GM19463 (cell line): ENCODE results near the gene PCK2.

Experiments used
- ATAC-seq: cut with Tn5 transposase; IDR thresholded peaks from one replicate; pipeline ENCODE4 v1.9.1; 2021; ENCODE audit warnings: mild to moderate bottlenecking, moderate library complexity; ENCODE audit not compliant: unreplicated experiment

The PCK2 gene

DNA sequence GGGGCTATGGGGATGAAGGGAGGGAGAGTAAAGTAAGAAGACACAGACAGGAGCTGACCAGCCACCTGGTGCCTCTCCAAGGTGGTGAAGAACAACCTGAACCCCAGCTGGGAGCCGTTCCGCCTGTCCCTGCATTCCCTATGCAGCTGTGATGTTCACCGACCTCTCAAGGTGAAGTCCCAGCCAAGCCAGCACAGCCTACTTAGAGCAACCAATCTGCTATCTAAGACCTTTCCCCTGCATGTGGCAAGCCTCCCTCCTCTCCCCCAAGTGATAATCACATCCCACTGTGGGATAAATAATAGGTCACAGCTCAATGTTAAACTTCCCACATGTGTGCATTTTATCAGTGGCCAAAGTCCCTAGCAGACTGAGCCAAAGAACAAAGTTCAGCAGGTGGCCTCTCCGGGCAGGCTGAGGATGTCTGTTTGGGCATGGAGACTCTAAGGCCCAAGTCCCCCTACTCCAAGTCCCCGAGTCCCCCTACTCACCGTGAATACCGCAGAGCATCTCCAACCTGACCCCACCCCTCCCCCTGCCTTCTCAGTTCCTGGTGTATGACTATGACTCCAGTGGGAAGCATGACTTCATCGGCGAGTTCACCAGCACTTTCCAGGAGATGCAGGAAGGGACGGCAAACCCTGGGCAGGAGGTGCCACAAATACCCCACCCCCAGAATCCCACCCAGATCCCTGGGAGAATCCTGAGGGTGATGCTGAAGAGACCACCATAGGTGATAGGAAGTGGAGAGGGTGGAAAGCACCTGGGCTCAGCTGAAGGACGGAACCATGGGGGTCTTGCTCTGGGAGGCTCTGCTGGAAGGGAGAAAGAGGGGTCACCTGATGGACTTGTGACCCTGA, 19.3 kb upstream of the PCK2 start:
- ATAC-seq, result no peak

DNA sequence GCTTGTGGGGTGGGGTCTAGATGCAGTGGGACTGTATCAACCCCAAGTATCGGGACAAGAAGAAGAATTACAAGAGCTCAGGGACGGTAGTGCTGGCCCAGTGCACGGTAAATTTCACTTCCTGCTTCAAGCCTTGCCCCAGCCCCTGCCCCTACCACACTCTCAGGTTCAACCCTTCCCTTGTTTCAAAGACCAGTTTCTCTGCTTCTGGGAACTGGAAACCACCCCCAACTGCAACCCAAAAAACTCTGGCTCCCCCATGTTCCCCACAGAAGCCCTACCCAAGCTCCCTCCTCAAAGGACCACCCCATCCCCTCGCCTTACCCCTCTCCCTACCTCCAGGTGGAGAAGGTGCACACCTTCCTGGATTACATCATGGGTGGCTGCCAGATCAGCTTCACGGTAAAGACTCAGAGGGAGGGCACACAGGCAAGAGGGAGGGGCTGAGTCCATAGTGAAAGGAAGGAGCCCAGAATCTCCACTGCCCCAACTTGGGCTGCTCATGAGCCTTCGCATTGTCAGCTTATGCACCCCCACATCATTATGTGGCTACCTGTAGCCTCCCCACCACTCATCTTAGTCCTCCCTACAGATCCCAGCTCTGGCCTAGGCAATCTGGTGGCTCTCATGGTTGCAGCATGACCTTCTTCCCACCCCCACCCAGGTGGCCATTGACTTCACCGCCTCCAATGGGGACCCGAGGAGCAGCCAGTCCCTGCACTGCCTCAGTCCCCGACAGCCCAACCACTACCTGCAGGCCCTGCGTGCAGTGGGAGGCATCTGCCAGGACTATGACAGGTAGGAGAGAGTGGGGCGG, 18.4 kb upstream of the PCK2 start:
- ATAC-seq, result peak; percentile 66

DNA sequence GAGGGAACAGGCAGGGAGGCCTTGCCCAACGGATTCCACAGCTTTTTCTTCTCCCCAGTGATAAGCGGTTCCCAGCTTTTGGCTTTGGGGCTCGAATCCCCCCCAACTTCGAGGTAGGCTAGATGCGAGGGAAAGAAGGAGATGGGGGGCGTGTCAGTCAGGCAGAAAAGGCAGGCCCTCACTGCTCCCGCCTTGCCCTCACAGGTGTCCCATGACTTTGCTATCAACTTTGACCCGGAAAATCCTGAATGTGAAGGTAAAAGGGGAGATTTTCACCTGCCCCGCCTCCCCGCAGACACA, 17.9 kb upstream of the PCK2 start:
- no peak for ATAC-seq

DNA sequence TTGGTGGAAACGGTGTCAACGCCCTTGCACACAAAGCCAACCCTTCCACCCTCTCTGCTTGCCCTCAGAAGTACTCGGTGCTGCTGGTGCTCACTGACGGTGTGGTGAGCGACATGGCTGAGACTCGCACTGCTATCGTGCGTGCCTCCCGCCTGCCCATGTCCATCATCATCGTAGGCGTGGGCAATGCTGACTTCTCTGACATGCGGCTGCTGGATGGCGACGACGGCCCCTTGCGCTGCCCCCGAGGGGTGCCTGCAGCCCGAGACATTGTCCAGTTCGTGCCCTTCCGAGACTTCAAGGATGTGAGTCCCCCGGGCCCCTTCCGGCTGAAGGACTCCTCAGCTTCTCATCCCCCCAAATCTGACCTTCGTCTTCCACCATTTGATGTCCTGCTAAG, 17.0 kb upstream of the PCK2 start:
- no peak for ATAC-seq

DNA sequence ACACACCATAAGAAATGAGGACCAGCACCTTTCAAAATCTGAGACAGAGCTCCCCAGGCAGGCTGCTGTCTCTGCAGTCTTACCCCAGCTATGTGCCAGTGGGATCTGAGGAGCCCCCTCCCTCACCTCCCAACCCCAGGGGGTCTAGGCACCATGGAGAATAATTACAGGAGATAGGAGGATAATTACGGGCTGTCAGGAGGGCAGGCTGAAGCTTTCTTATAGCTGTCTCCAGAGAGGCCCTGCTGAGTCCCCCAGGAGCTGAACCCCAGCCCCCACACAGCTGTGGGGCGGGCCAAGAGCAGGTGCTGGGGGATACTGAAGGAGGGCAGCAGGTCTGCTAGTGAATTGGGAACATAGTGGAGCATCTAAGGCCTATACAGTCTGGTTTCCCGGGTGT, 16.0 kb upstream of the PCK2 start:
- ATAC-seq, result no peak

DNA sequence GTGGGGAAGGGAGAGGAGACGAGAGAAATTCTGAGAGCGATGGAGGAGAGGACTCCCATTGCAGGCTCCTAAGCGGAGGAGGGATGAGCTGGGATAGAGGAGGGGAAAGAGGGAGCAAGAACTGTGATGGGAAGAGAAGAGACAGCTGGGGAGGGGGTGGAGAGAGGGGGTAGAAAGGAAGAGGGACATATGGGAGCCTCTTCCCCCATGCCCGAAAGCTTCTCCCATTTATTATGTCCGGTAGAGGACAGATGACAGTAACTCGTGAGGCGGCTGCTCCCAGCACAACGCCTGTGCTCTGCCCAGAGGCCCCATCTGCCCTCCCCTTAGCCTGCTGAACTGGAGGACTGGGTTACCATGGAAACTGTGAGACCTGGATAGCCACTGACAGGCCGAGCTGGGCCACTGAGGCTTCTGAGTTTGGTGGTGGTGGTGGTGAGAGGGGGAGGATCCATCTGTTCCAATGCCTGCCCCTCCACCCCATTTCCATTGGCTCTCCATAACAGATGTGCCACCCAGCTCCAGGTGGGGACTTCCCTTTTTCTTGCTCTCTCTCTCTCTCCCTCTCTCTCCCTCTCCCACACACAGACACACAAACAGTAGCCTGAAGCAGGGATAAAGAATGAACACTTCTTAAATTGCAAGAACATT, 14.5 kb upstream of the PCK2 start:
- no peak for ATAC-seq

DNA sequence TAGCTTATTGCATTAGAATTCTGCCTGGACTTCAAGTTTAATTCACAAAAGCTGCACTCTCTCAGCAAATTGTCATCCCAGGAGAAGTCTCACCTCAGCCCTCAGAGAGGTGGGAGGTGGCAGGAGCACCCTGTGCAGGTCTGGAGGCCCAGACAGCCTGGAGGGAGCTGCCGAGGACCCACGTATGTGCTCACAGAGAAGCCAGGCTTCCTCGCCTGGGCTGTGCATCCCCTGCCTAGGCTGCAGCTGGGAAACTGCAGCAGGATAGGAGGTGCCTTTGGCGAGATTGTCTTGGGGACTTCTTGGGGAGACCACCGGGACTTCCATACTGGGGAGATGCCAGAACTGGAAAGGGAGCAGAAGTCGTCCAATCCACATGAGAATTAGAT, 14.0 kb upstream of the PCK2 start:
- no peak for ATAC-seq

DNA sequence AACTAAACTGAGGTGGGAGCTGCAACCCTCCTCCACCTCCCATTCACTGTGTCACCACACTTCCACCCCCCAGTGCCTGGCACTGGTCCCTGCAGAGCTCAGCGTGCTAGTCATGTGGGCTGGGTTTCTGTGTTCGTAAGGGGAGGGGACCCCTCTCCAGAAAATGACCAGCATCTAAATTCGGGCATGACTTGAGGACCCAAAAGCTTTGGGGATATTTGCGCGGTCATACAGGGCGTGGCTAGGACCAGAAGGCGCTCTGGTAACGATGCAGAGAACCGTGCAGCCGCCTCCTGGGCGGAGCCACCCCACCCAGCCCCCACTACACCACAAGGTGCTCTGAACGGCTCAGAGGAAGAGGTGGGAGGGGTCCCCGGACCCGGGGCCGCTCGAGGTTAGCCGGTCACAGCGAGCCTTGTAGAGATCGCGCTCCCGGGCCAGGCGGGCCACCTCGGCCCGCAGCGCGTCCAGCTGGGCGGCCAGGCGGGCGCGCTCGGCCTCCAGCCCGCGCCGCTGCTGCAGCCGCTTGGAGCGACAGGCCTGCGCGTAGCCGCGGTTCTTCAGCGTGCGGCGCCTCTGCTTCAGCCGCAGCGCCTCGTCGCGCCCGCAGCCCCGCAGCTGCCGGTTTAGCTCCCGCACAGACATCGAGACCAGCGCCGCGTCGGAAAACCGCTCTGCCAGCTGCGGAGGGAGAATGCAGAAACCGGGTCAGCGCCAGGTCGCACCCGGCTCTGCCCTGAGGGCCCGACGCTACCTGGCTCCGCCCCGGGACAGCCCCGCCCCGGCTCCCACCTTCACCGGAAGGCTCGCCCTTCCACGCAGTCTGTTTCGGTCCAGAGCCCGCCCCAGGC, 13.0 kb upstream of the PCK2 start:
- peak; percentile 91 for ATAC-seq

DNA sequence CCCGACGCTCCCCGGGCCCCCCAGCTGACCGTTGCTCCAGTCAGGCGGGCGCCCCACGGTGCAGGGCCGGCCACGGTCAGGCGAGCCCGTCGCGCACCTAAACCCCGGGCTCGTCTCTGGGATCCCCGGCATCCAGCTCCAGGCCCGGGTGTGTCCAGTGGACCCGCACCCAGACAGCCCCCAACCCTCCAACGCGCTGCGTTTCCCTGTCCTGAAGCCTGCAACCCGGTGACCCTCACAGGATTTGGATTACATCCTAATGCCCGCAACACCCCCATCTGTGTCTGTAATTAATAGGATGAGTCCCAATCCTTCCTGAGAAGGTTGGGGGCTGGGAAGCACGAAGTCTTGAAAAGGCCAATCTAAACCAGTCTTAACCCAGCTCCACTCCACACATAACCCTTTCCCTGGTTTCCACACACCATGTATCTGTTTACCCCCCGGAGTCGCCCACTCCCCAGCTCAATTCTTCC, 12.3 kb upstream of the PCK2 start:
- ATAC-seq, result no peak

DNA sequence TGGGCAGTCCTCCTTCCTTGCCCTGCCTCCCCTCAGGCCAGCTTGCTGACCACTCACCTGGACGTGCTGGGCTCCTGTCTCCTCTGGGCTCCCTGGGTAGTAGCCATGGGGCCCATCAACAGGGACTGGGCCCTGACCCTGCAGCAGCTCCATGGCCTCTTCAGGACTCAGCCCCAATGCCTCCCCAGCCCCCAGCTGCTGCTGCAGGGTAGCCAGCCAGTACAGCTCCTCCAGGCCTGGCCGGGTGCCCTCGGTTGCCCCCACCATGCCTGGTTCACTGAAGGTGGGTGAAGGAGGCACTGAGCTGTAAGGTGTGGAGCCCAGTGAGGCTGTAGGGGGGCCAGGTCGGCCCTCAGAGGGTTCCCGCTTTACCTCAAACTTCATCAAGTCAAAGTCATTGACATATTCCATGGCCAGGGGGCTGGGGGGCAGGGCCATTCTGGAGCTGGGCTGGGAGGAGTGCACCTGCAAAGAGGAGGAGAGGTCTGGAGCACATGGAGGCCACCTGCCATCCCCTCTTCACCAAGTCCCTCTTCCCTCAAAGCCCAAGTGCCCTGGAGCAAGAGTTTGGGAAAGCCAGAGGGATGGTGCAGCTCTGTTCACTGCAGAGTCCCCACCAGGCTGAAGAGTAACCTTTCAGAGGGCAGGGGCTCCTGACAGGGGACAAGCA, 11.6 kb upstream of the PCK2 start:
- no peak for ATAC-seq

DNA sequence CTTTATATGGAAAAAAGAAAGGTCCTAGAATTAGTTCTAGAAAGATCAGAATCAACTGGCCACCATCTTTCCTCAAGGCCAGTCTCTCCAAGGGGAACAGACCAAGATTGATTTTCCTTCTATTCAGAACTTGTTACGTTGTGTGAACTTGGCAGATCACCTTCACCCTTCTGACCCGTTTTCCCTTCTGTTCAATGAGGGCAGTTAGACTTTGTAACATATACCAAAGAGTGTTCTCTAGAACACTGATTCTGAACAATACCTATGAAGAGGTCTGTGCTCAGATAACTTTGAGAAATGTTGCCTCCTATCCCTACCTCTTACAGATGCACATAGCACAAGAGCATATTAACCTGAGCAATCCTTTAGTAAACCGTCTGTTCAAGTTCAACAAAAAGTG, 10.6 kb upstream of the PCK2 start:
- no peak for ATAC-seq

DNA sequence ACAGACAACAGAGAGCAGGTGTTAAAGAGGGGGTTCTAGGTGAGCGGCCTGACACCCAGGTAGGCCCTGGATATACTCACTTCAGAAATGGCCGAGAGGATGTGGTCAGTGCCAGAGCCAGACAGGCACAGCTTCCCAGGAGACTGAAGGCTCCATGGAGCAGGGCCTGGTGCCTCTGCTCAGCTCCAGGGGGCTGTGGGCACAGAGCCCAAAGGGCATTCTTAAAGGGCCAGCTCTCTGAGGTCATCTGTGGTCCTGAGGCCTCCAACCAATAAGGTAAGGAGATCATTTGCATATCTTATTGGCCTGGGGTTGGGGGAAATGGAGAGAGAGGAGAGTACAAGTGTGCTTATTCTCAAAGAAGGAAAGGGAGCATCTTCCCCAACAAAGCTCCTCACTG, 9.7 kb upstream of the PCK2 start:
- no peak for ATAC-seq

DNA sequence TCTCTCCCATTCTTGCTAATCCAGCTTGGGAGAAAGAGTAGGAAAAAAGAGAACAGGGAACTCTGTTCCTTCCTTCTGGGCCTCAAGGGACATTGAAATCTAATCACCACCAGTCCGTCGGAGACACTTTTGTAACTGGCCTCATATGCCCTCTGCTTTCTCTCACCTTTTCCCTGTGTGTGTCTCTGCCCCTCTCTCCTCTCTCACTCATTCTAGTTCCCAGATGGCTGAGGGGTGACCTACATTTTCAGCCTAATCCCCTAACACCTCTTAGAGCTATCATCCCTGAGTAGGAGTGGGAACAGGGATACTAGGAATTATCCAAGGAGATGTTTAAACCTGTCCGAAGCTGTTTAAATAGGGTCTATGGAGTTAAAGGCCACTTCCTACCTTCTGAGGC, 8.9 kb upstream of the PCK2 start:
- ATAC-seq, result no peak

DNA sequence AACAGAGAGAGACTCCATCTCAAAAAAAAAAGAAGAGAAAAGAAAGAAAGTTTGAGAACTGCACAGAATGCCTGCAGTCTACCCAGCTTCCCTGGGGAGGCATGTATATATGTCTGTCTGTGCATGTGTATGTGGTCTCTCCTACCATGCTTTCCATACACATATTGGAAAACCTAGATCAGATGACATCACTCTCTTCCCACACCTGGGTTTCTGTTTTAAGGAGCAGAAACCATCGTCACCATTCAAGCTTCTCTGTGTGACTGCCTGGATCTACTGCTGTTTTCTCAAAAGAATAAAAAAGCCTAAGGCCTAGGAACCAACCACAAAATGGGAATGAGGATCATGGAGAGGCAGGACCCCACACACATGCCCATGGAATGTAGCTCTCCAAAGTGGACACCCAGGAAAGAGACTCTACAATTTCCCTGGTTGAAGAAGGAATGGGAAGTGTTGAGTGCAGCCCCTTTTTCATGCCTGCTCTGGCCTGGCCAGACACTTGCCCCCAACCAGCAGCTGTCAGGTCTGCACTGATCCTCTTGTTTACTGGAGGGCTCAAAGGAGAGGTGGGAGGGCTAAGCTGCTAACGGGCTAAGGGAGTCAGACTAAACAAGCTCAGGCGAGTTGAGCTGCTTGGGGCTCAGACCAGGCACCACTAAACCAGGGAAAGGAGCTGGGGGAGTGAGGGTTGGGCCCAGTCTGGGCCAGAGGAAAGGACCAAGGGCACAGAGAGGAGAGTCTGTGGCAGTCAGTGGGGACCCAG, 7.7 kb upstream of the PCK2 start:
- no peak for ATAC-seq

DNA sequence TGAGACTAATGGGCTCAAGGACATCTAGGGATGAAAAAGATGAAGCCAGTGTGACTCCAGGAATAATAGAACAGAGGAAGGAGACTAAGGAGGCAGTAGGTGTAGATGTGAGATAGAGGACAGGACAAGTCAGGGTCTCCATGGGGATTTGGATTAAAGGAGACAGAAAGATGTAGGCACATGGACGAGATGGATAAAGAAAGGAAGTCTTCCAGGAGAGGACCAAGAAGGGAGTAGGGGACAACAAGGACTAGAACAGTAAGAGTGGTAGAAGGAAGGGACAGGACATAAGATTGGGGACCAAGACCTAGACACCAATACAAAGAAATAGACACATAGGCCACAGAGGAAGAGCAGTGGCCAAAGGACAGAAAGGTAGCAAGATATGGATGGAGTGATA, 7.1 kb upstream of the PCK2 start:
- no peak for ATAC-seq

DNA sequence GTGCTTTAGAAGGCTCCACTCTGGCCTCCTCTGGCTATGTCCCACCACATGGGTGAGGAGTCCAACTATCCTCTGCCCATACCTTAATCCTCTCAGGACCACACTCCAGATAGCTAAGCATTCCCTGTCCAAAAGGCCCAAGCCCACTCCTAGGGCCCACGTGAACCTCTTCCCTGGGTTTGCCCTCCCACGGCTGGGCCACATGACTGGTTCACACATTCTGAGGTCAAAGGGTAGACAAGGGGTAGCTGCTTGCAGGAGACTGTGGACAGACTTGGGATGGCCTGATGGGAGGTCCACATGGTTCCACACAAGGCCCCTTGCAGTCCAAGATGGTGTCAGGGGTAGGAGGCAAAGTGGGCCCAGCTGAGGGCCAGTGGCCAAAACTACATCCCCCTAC, 6.0 kb upstream of the PCK2 start:
- ATAC-seq, result no peak

DNA sequence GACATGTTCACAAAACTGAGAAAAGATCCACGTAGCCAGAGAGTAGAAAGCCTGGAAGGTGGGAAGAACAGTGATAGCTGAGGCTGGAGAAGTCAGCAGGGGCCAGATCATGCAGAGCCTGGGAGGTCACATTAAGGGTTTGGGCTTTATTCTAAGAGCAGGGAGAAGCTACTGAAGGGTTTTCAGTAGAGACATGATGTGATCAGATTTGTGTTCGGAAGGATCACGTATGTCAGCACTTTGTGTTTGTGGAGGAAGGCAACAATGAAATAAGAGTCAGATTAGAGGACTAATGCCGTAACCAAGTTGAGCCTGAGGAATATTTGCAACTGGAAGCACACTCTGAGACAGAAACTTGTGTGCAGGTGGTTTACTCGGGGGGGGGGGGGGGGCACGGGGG, 4.2 kb upstream of the PCK2 start:
- no peak for ATAC-seq

DNA sequence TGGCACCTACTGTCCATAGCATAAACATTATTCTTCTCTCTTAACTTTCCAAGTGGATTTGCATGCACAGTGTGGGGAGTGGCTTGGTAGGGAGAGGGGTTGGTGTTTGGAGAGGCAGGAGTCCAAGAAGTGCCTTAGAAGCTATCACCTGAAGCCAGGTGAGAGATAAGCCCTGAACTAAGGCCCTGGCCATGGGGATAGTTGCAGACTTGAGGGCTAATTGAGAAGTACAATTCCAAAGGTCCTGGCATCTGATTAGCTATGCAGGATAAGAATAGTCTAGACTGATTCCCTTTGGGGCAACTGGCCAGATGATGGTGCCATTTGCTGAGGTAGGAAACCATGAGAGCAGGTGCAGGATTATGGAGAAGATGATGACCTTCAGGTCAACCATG, 2.0 kb upstream of the PCK2 start:
- ATAC-seq, result no peak

DNA sequence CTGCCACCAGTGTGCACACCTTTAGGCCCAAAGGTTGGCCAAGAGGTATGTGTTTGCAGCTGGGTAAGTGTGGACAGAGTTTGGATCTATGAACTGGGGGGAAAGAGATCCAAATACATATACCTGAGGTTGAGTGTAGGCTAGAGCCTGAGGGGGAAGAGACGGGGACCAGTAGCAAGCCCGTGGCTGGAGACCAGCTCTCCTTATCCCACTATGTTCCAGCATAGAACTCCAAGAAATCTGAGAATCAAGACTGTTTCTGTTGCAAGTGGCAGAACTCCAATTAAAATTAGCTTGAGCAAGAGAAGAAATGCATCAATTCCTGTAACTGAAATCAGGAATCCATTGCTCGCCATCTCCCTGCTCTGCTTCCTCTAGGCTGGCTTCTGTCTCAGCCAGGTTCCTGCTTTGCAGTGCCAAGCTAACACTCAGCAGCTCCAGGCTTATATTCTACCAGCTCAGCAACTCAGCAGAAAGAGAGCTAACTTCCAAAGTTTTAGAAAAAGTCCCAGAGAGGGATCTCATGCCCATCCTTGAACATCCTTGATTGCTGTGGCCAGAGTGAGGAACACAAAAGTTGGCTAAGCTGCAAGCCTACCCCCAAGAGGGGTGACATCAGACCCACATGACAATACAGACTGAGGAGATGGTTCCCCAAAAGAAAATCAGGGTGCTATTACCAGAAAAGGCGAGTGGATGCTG, 1.5 kb upstream of the PCK2 start:
- ATAC-seq, result no peak
